Mesothelial cell of epicardium (in vitro differentiated cells): Measurements from ENCODE around the gene KIF4A. TPM values are rescaled to one million over a fixed set of nuclear protein-coding genes. Genes with fewer than 3 reads are reported as not detected.
A peak's percentile ranks its signal among the peaks of the same experiment; 100 is the strongest.
"Not testable (repeated sequence)": the region's sequence is repeated elsewhere in the genome, so short reads cannot be mapped to it uniquely, and the experiment has no call there.

Experiments
- DNase-seq, 2 experiments: peaks; one replicate each; pipeline ENCODE4 v3.0.0; 2021; ENCODE audit warnings: low spot score in 2 of 2; ENCODE audit not compliant: unreplicated experiment in 2 of 2
- H3K27ac Mint-ChIP-seq: 2 replicates; pipeline ENCODE4 v1.8.0; 2021; ENCODE audit warnings: mixed read lengths
- H3K27me3 Mint-ChIP-seq: 2 replicates; pipeline ENCODE4 v1.8.0; 2021; ENCODE audit warnings: low read depth, mixed read lengths
- H3K36me3 Mint-ChIP-seq: 2 replicates; pipeline ENCODE4 v1.8.0; 2021; ENCODE audit warnings: mixed read lengths
- H3K4me1 Mint-ChIP-seq: 2 replicates; pipeline ENCODE4 v1.8.0; 2021; ENCODE audit warnings: mixed read lengths
- H3K4me3 Mint-ChIP-seq: 2 replicates; pipeline ENCODE4 v1.8.0; 2021; ENCODE audit warnings: mild to moderate bottlenecking, moderate library complexity, mixed read lengths
- H3K9me3 Mint-ChIP-seq: 2 replicates; pipeline ENCODE4 v1.8.0; 2021; ENCODE audit warnings: mixed read lengths
- total RNA-seq: library from RNA; stranded (reverse); gene quantifications from 3 replicates; pipeline ENCODE4 v1.2.1, GENCODE V29; 2021
- TF ChIP-seq, protein P1 (sequence below): fragments of 200-600 bp; sonication (generic); IDR thresholded peaks from one replicate; pipeline ENCODE4 v1.5.0; 2021; ENCODE audit warnings: antibody characterized with exemption; ENCODE audit not compliant: unreplicated experiment

Gene KIF4A
- total RNA-seq, 1 donor from 2014 or later = 12.2 TPM

- Mint-ChIP-seq H3K9me3 (peaks cover 11% of the 10 kb centered on the region), H3K27me3 (no peaks in the 10 kb centered on the region), H3K4me3 (no peak overlapping the region), H3K36me3 (peaks cover 8% of the 10 kb centered on the region), H3K4me1 (peaks cover 6% of the 10 kb centered on the region), H3K27ac (no peak overlapping the region)
- TF ChIP-seq, protein P1, sequence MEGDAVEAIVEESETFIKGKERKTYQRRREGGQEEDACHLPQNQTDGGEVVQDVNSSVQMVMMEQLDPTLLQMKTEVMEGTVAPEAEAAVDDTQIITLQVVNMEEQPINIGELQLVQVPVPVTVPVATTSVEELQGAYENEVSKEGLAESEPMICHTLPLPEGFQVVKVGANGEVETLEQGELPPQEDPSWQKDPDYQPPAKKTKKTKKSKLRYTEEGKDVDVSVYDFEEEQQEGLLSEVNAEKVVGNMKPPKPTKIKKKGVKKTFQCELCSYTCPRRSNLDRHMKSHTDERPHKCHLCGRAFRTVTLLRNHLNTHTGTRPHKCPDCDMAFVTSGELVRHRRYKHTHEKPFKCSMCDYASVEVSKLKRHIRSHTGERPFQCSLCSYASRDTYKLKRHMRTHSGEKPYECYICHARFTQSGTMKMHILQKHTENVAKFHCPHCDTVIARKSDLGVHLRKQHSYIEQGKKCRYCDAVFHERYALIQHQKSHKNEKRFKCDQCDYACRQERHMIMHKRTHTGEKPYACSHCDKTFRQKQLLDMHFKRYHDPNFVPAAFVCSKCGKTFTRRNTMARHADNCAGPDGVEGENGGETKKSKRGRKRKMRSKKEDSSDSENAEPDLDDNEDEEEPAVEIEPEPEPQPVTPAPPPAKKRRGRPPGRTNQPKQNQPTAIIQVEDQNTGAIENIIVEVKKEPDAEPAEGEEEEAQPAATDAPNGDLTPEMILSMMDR = no peak
- DNase-seq = no peak
These were observed 69.6 kb downstream of the KIF4A start for GRCh38 chrX:70359458-70359857.

DNA sequence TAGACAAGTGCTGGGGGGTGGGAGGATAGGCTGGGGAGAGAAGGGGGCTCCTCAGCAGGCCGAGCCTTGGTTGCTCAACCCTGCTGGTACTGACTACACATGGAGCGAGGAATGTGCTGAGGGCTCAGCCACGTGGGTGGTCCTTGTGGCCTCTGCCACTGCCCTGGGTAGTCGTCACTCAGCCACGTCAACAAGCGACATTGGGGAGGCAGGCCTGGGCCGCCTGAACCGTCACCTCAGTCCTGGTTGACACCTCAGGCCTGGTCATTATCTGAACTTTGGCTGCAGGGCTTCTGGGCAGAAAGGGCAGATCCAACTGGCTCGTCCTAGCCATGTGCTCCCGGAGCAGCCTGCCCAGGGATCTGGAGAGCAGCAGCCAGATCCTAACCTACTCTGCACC is 70.5 kb downstream of the KIF4A start:
- TF ChIP-seq, protein P1 = no peak
- Mint-ChIP-seq H3K27me3 (no peaks in the 10 kb centered on the region), H3K9me3 (peaks cover 10% of the 10 kb centered on the region), H3K36me3 (peaks cover 8% of the 10 kb centered on the region), H3K4me3 (no peak overlapping the region), H3K27ac (no peak overlapping the region), H3K4me1 (no peaks in the 10 kb centered on the region)
- no peak for DNase-seq

- not testable (repeated sequence) for H3K27ac Mint-ChIP-seq, DNase-seq, H3K4me1 Mint-ChIP-seq, H3K4me3 Mint-ChIP-seq, H3K27me3 Mint-ChIP-seq
- H3K36me3 Mint-ChIP-seq = peaks cover 19% of the 10 kb centered on the region
- peaks cover 18% of the 10 kb centered on the region for H3K9me3 Mint-ChIP-seq
These were observed 78.8 kb downstream of the KIF4A start for GRCh38 chrX:70368731-70369130.

DNA sequence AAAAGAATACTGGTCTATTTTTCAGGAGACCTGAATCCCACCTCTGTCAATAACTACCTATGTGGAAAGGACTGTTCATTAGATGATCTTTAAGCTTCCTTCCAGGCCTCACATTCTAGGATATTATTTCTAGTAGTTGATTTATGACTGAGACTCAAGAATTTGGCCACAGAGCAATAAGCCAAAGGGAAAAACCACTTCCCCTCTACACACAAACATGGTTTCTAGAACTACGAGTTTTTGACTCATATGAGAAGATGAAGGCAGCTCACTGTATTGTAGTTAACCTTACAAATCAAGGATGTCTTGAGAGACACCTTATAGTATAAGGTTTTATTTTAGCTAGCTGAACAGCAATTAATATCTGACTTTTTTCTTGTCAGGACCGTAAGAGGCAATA is 96.3 kb downstream of the KIF4A start:
- TF ChIP-seq, protein P1 = no peak
- H3K9me3 Mint-ChIP-seq = peaks cover 38% of the 10 kb centered on the region
- H3K4me3 Mint-ChIP-seq = no peak overlapping the region
- H3K36me3 Mint-ChIP-seq = peaks cover 23% of the 10 kb centered on the region
- H3K27me3 Mint-ChIP-seq = no peaks in the 10 kb centered on the region
- H3K4me1 Mint-ChIP-seq = no peaks in the 10 kb centered on the region
- no peak overlapping the region for H3K27ac Mint-ChIP-seq
- no peak for DNase-seq

DNA sequence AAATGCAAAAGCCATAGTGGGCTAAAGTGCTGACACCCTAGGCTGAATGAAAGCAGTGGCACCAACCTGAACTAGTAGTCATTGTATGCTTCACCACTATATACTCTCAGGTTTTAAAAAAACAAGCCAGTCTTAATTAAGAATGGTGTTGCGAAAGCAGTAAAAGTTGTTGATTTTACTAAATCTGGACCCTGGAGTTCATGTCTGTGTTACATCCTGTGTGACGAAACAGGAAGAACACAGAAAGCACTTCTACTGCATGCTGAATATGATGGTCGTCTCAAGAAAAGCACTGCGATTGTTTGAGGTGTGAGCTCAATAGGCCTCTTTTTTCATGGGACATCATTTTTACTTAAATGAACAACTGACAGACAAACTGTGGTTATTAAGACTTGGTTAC is 109.0 kb downstream of the KIF4A start:
- TF ChIP-seq, protein P1 = no peak
- Mint-ChIP-seq H3K9me3 (peaks cover 24% of the 10 kb centered on the region), H3K36me3 (peaks cover 21% of the 10 kb centered on the region), H3K4me3 (no peak overlapping the region), H3K27me3 (no peaks in the 10 kb centered on the region), H3K4me1 (no peaks in the 10 kb centered on the region), H3K27ac (peak overlapping the region; percentile 39)
- no peak for DNase-seq

- Mint-ChIP-seq H3K9me3 (peaks cover 19% of the 10 kb centered on the region), H3K36me3 (peaks cover 15% of the 10 kb centered on the region)
- not testable (repeated sequence) for H3K4me1 Mint-ChIP-seq, H3K27me3 Mint-ChIP-seq, H3K4me3 Mint-ChIP-seq, DNase-seq, H3K27ac Mint-ChIP-seq
These were observed 110.3 kb downstream of the KIF4A start for GRCh38 chrX:70400181-70400580.

- Mint-ChIP-seq H3K9me3 (peaks cover 10% of the 10 kb centered on the region), H3K27me3 (no peaks in the 10 kb centered on the region), H3K36me3 (peaks cover 5% of the 10 kb centered on the region), H3K27ac (no peak overlapping the region), H3K4me3 (no peak overlapping the region), H3K4me1 (no peaks in the 10 kb centered on the region)
- no peak for DNase-seq
- TF ChIP-seq, protein P1 = no peak
These were observed 112.8 kb downstream of the KIF4A start for GRCh38 chrX:70402721-70403120.
